ENCODE data around the gene ZNF414.

The ZNF414 gene

GRCh38 chr19:8461376-8461775, 52.6 kb downstream of the ZNF414 start:
- no peaks in the 10 kb centered on the region for H3K9me2 ChIP-seq (replicated peaks; ENCODE audit: low read depth, low read length)
- no peaks in the 10 kb centered on the region for H3K9me3 ChIP-seq (ENCODE audit: insufficient read depth, low read depth, low read length)
- H2AFZ ChIP-seq (ENCODE audit: low read length): no peak overlapping the region
- peaks cover 99% of the 10 kb centered on the region for H3K79me2 ChIP-seq (ENCODE audit: insufficient read depth, low read length)
- no peaks in the 10 kb centered on the region for H3F3A ChIP-seq (ENCODE audit: low read depth)
- no peak overlapping the region for H3K4me3 ChIP-seq (ENCODE audit: low read length, poor library complexity, severe bottlenecking)
- H3K9ac ChIP-seq (ENCODE audit: low read depth, low read length, poor library complexity, severe bottlenecking): no peak overlapping the region
- peaks cover 99% of the 10 kb centered on the region for H3K36me3 ChIP-seq (ENCODE audit: insufficient read depth, low read length)
- TF ChIP-seq, protein P1, sequence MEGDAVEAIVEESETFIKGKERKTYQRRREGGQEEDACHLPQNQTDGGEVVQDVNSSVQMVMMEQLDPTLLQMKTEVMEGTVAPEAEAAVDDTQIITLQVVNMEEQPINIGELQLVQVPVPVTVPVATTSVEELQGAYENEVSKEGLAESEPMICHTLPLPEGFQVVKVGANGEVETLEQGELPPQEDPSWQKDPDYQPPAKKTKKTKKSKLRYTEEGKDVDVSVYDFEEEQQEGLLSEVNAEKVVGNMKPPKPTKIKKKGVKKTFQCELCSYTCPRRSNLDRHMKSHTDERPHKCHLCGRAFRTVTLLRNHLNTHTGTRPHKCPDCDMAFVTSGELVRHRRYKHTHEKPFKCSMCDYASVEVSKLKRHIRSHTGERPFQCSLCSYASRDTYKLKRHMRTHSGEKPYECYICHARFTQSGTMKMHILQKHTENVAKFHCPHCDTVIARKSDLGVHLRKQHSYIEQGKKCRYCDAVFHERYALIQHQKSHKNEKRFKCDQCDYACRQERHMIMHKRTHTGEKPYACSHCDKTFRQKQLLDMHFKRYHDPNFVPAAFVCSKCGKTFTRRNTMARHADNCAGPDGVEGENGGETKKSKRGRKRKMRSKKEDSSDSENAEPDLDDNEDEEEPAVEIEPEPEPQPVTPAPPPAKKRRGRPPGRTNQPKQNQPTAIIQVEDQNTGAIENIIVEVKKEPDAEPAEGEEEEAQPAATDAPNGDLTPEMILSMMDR (conservative IDR thresholded peaks at IDR 0.05; ENCODE audit: low read length): no peak
- no peak for TF ChIP-seq EZH2phosphoT487 (IDR thresholded peaks at IDR 0.05; ENCODE audit: borderline replicate concordance)
- peaks cover 7% of the 10 kb centered on the region for H3K4me1 ChIP-seq (ENCODE audit: insufficient read depth, low read length, poor library complexity, severe bottlenecking)
- H3K4me2 ChIP-seq (ENCODE audit: low read depth, low read length, poor library complexity, severe bottlenecking): no peak overlapping the region
- no peaks in the 10 kb centered on the region for H3K27me3 ChIP-seq (ENCODE audit: insufficient read depth, low read length, poor library complexity, severe bottlenecking)
- peaks cover 100% of the 10 kb centered on the region for H4K20me1 ChIP-seq (ENCODE audit: insufficient read depth, low read length, poor library complexity, severe bottlenecking)

- Histone ChIP-seq H3K4me1 (ENCODE audit: insufficient read depth, low read length, poor library complexity, severe bottlenecking) (peaks cover 7% of the 10 kb centered on the region), H3F3A (ENCODE audit: low read depth) (no peaks in the 10 kb centered on the region), H4K20me1 (ENCODE audit: insufficient read depth, low read length, poor library complexity, severe bottlenecking) (peaks cover 100% of the 10 kb centered on the region), H2AFZ (ENCODE audit: low read length) (no peak overlapping the region), H3K9me3 (ENCODE audit: insufficient read depth, low read depth, low read length) (no peaks in the 10 kb centered on the region), H3K4me2 (ENCODE audit: low read depth, low read length, poor library complexity, severe bottlenecking) (no peak overlapping the region), H3K27me3 (ENCODE audit: insufficient read depth, low read length, poor library complexity, severe bottlenecking) (no peaks in the 10 kb centered on the region), H3K79me2 (ENCODE audit: insufficient read depth, low read length) (peaks cover 100% of the 10 kb centered on the region), H3K4me3 (ENCODE audit: low read length, poor library complexity, severe bottlenecking) (no peak overlapping the region), H3K9ac (ENCODE audit: low read depth, low read length, poor library complexity, severe bottlenecking) (no peak overlapping the region), H3K9me2 (replicated peaks; ENCODE audit: low read depth, low read length) (no peaks in the 10 kb centered on the region), H3K36me3 (ENCODE audit: insufficient read depth, low read length) (peaks cover 99% of the 10 kb centered on the region)
- no peak for TF ChIP-seq EZH2phosphoT487 (IDR thresholded peaks at IDR 0.05; ENCODE audit: borderline replicate concordance)
- TF ChIP-seq, protein P1 (conservative IDR thresholded peaks at IDR 0.05; ENCODE audit: low read length): no peak
Observed at GRCh38 chr19:8460516-8461298, 53.3 kb downstream of the ZNF414 start.
